ENCODE results near the gene SORBS1. TPM values are rescaled to one million over a fixed set of nuclear protein-coding genes. Genes with fewer than 3 reads are reported as not detected.

Gene SORBS1
- total and polyA plus RNA-seq, 2 of the 13 experiments (the other 11 are each of a cell fraction or from before 2014, with no cell fraction given): 16.8 to 39.8 TPM

DNA sequence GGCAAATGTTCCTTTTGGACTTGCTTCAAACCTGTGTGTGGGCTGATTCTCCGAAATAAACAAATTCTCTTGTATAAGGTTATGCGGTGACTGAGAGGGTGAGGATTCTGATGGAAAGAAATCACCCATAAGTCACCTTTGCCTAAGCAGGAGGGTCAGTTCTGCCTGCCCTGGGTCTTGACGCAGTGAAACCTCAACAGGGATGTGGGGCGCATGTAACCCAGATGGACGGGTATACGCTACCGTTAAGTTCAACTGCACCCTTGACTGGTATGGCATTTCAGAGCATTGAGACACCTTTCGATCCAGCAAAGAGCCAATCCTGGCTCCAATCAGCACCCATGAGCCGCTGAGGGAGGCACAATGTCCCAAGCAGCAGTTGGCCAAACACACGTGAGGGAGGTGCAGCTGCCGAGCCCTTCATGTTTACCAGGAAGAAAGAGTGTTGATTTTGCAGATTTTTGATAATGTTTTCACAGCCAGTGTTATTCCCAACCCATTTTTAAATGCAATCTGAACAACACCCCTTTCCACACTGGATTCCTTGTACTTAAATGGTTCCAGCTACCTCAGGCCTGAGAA, 48.1 kb downstream of the SORBS1 start (continued):
- TF ChIP-seq, protein P1, sequence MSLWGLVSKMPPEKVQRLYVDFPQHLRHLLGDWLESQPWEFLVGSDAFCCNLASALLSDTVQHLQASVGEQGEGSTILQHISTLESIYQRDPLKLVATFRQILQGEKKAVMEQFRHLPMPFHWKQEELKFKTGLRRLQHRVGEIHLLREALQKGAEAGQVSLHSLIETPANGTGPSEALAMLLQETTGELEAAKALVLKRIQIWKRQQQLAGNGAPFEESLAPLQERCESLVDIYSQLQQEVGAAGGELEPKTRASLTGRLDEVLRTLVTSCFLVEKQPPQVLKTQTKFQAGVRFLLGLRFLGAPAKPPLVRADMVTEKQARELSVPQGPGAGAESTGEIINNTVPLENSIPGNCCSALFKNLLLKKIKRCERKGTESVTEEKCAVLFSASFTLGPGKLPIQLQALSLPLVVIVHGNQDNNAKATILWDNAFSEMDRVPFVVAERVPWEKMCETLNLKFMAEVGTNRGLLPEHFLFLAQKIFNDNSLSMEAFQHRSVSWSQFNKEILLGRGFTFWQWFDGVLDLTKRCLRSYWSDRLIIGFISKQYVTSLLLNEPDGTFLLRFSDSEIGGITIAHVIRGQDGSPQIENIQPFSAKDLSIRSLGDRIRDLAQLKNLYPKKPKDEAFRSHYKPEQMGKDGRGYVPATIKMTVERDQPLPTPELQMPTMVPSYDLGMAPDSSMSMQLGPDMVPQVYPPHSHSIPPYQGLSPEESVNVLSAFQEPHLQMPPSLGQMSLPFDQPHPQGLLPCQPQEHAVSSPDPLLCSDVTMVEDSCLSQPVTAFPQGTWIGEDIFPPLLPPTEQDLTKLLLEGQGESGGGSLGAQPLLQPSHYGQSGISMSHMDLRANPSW (CRISPR knock-in tag; IDR thresholded peaks at IDR 0.05; ENCODE audit: borderline replicate concordance): no peak
- TF ChIP-seq ZNF780A (CRISPR knock-in tag; IDR thresholded peaks at IDR 0.05): no peak
- TF ChIP-seq ZNF33B (CRISPR knock-in tag; IDR thresholded peaks at IDR 0.05): no peak
- no peak for TF ChIP-seq BRCA1 (CRISPR knock-in tag; IDR thresholded peaks at IDR 0.05)
- no peak for TF ChIP-seq ZNF121 (CRISPR knock-in tag; IDR thresholded peaks at IDR 0.05)
- no peak for TF ChIP-seq ZNF431 (CRISPR knock-in tag; IDR thresholded peaks at IDR 0.05; ENCODE audit: borderline replicate concordance, low read depth)
- TF ChIP-seq, protein P2, sequence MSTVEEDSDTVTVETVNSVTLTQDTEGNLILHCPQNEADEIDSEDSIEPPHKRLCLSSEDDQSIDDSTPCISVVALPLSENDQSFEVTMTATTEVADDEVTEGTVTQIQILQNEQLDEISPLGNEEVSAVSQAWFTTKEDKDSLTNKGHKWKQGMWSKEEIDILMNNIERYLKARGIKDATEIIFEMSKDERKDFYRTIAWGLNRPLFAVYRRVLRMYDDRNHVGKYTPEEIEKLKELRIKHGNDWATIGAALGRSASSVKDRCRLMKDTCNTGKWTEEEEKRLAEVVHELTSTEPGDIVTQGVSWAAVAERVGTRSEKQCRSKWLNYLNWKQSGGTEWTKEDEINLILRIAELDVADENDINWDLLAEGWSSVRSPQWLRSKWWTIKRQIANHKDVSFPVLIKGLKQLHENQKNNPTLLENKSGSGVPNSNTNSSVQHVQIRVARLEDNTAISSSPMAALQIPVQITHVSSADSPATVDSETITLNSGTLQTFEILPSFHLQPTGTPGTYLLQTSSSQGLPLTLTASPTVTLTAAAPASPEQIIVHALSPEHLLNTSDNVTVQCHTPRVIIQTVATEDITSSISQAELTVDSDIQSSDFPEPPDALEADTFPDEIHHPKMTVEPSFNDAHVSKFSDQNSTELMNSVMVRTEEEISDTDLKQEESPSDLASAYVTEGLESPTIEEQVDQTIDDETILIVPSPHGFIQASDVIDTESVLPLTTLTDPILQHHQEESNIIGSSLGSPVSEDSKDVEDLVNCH (CRISPR knock-in tag; IDR thresholded peaks at IDR 0.05): no peak
- TF ChIP-seq ZNF792 (CRISPR knock-in tag; IDR thresholded peaks at IDR 0.05): no peak
- 0 out of 2 replicates have a peak, but pooled peaks have one; percentile 23 for TF ChIP-seq ZNF350 (CRISPR knock-in tag; IDR thresholded peaks at IDR 0.05; ENCODE audit: borderline replicate concordance, low read depth)
- TF ChIP-seq ZNF781 (CRISPR knock-in tag; IDR thresholded peaks at IDR 0.05; ENCODE audit: borderline replicate concordance, not compliant biosample characterization): no peak
- no peak for TF ChIP-seq NBN (conservative IDR thresholded peaks at IDR 0.05)
- TF ChIP-seq BCL6 (CRISPR knock-in tag; IDR thresholded peaks at IDR 0.05): no peak
- TF ChIP-seq ZNF577 (CRISPR knock-in tag; IDR thresholded peaks at IDR 0.05; ENCODE audit: borderline replicate concordance, low read depth): no peak
- TF ChIP-seq, protein P3, sequence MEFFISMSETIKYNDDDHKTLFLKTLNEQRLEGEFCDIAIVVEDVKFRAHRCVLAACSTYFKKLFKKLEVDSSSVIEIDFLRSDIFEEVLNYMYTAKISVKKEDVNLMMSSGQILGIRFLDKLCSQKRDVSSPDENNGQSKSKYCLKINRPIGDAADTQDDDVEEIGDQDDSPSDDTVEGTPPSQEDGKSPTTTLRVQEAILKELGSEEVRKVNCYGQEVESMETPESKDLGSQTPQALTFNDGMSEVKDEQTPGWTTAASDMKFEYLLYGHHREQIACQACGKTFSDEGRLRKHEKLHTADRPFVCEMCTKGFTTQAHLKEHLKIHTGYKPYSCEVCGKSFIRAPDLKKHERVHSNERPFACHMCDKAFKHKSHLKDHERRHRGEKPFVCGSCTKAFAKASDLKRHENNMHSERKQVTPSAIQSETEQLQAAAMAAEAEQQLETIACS (CRISPR knock-in tag; IDR thresholded peaks at IDR 0.05): no peak
- TF ChIP-seq, protein P4, sequence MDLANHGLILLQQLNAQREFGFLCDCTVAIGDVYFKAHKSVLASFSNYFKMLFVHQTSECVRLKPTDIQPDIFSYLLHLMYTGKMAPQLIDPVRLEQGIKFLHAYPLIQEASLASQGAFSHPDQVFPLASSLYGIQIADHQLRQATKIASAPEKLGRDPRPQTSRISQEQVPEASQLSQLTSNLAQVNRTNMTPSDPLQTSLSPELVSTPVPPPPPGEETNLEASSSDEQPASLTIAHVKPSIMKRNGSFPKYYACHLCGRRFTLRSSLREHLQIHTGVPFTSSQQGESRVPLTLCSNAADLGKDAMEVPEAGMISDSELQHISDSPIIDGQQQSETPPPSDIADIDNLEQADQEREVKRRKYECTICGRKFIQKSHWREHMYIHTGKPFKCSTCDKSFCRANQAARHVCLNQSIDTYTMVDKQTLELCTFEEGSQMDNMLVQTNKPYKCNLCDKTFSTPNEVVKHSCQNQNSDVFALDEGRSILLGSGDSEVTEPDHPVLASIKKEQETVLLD (CRISPR knock-in tag; IDR thresholded peaks at IDR 0.05; ENCODE audit: low read depth): no peak
- TF ChIP-seq CCDC6 (CRISPR knock-in tag; IDR thresholded peaks at IDR 0.05): no peak
- TF ChIP-seq, protein P5, sequence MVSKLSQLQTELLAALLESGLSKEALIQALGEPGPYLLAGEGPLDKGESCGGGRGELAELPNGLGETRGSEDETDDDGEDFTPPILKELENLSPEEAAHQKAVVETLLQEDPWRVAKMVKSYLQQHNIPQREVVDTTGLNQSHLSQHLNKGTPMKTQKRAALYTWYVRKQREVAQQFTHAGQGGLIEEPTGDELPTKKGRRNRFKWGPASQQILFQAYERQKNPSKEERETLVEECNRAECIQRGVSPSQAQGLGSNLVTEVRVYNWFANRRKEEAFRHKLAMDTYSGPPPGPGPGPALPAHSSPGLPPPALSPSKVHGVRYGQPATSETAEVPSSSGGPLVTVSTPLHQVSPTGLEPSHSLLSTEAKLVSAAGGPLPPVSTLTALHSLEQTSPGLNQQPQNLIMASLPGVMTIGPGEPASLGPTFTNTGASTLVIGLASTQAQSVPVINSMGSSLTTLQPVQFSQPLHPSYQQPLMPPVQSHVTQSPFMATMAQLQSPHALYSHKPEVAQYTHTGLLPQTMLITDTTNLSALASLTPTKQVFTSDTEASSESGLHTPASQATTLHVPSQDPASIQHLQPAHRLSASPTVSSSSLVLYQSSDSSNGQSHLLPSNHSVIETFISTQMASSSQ (IDR thresholded peaks at IDR 0.05; ENCODE audit: low read depth): no peak
- TF ChIP-seq, protein P5 (CRISPR knock-in tag; IDR thresholded peaks at IDR 0.05; ENCODE audit: borderline replicate concordance): no peak
